OCI-LY3 (cell line): Measurements from ENCODE around the gene NTRK2.

Experiments used
- H2AFZ ChIP-seq: fragments of 200-600, 300-600 bp; shearing (Covaris generic); 2 replicates; pipeline ENCODE4 v1.6.0; 2014; ENCODE audit warnings: antibody characterized with exemption, low read depth, low read length
- H3K27ac ChIP-seq: fragments of 200-600, 300-600 bp; sonication (generic); 2 replicates; pipeline ENCODE4 v1.5.1; 2014; ENCODE audit warnings: mild to moderate bottlenecking, low read length, moderate library complexity, mixed read lengths
- H3K27me3 ChIP-seq: fragments of 200-600, 300-600 bp; sonication (generic); 2 replicates; pipeline ENCODE4 v1.6.1; 2014; ENCODE audit warnings: low read depth, low read length, mixed read lengths
- H3K36me3 ChIP-seq: fragments of 200-600, 300-600 bp; sonication (generic); replicated peaks from 2 replicates; pipeline ENCODE3; 2014; ENCODE audit warnings: low read depth, low read length, mixed read lengths
- H3K4me1 ChIP-seq: fragments of 300-600, 200-600 bp; sonication (generic); 2 replicates; pipeline ENCODE4 v1.6.1; 2014; ENCODE audit warnings: low read length, mixed read lengths
- H3K4me2 ChIP-seq: fragments of 200-600, 300-600 bp; sonication (generic); 2 replicates; pipeline ENCODE4 v1.6.1; 2014; ENCODE audit warnings: low read length, mixed read lengths
- H3K4me3 ChIP-seq: fragments of 300-600, 200-600 bp; sonication (generic); 2 replicates; pipeline ENCODE4 v1.5.1; 2014; ENCODE audit warnings: antibody characterized with exemption, mild to moderate bottlenecking, low read length, moderate library complexity
- H3K79me2 ChIP-seq: fragments of 300-600, 200-600 bp; shearing (Covaris generic); 2 replicates; pipeline ENCODE4 v1.6.1; 2014; ENCODE audit warnings: mild to moderate bottlenecking, low read length, mixed read lengths
- H3K9ac ChIP-seq: fragments of 300-600, 200-600 bp; shearing (Covaris generic); 2 replicates; pipeline ENCODE4 v1.6.0; 2014; ENCODE audit warnings: mild to moderate bottlenecking, low read length, moderate library complexity
- H3K9me3 ChIP-seq: fragments of 200-600, 300-600 bp; shearing (Covaris generic); 2 replicates; pipeline ENCODE4 v1.6.1; 2014; ENCODE audit warnings: low read length, mixed read lengths; ENCODE audit not compliant: insufficient read depth
- H4K20me1 ChIP-seq: fragments of 200-600, 300-600 bp; sonication (generic); 2 replicates; pipeline ENCODE4 v1.6.1; 2016; ENCODE audit warnings: low read length, mixed read lengths; ENCODE audit not compliant: insufficient read depth
- EZH2phosphoT487 ChIP-seq: fragments of 200-600 bp; shearing (Covaris generic); IDR thresholded peaks from 2 replicates; pipeline ENCODE4 v1.6.1; 2018; ENCODE audit warnings: antibody characterized with exemption, mixed run types, low read depth
- TF ChIP-seq, protein P1 (sequence below): fragments of 200-600, 300-600 bp; sonication (generic); IDR thresholded peaks from 2 replicates; pipeline ENCODE4 v1.5.1; 2014; ENCODE audit warnings: antibody characterized with exemption, low read length, low read depth

NTRK2 gene

DNA sequence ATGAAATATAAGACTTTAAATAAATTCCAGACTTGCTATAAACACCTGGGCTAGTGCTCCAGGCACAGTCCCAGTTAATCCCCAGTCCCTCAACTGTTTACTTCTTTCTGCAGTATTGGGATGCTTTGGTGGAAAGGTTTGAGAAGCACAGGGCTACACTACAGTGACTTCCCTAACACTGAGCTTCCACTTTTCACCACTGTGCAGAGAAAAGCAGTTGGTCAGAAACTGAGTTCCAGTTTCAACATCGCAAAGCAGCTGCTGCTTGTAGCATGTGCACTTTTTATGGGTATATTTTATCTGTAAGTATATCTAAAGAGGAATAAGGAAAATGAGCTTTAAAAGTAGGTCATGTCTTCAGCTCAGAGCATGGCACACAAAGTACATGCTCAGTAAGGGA is 339.7 kb downstream of the NTRK2 start:
- Histone ChIP-seq H3K27me3 (no peaks in the 10 kb centered on the region), H3K4me1 (peaks cover 68% of the 10 kb centered on the region), H3K79me2 (no peaks in the 10 kb centered on the region), H3K4me3 (peak overlapping the region; percentile 20; the same call in 1 of the 2 replicates), H2AFZ (peak overlapping the region; percentile 17; the same call in 1 of the 2 replicates), H3K4me2 (peak overlapping the region; percentile 54), H3K27ac (peak overlapping the region; percentile 87), H4K20me1 (no peaks in the 10 kb centered on the region), H3K9ac (peak overlapping the region; percentile 43), H3K36me3 (no peaks in the 10 kb centered on the region), H3K9me3 (no peaks in the 10 kb centered on the region)
- TF ChIP-seq, protein P1, sequence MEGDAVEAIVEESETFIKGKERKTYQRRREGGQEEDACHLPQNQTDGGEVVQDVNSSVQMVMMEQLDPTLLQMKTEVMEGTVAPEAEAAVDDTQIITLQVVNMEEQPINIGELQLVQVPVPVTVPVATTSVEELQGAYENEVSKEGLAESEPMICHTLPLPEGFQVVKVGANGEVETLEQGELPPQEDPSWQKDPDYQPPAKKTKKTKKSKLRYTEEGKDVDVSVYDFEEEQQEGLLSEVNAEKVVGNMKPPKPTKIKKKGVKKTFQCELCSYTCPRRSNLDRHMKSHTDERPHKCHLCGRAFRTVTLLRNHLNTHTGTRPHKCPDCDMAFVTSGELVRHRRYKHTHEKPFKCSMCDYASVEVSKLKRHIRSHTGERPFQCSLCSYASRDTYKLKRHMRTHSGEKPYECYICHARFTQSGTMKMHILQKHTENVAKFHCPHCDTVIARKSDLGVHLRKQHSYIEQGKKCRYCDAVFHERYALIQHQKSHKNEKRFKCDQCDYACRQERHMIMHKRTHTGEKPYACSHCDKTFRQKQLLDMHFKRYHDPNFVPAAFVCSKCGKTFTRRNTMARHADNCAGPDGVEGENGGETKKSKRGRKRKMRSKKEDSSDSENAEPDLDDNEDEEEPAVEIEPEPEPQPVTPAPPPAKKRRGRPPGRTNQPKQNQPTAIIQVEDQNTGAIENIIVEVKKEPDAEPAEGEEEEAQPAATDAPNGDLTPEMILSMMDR, result no peak
- no peak for TF ChIP-seq EZH2phosphoT487

DNA sequence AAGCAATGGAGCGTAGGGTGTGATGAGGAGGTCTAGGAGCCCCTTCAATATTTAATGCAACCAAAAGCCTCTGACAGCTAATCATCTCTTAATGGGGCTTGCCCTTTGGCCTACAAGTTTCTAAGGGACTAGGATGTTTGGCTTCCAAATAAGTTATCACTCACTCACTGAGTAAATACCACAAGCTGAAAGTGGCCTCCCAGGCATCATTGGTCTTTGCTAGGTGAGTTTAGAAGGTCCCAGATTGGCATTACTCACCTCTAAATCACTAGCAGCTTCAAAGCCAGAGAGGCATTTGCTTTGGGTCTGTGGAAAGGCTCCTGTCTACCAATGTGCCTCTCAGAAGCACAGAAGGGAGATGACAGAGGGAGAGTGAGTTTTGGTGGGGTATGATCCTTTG is 344.2 kb downstream of the NTRK2 start:
- no peaks in the 10 kb centered on the region for H3K9me3 ChIP-seq
- TF ChIP-seq, protein P1, result no peak
- no peak for TF ChIP-seq EZH2phosphoT487
- no peak overlapping the region for H2AFZ ChIP-seq
- no peaks in the 10 kb centered on the region for H3K79me2 ChIP-seq
- no peak overlapping the region for H3K9ac ChIP-seq
- no peaks in the 10 kb centered on the region for H4K20me1 ChIP-seq
- no peak overlapping the region for H3K4me3 ChIP-seq
- H3K27me3 ChIP-seq, result no peaks in the 10 kb centered on the region
- no peak overlapping the region for H3K27ac ChIP-seq
- no peaks in the 10 kb centered on the region for H3K36me3 ChIP-seq
- H3K4me1 ChIP-seq, result peaks cover 23% of the 10 kb centered on the region
- H3K4me2 ChIP-seq, result no peak overlapping the region

DNA sequence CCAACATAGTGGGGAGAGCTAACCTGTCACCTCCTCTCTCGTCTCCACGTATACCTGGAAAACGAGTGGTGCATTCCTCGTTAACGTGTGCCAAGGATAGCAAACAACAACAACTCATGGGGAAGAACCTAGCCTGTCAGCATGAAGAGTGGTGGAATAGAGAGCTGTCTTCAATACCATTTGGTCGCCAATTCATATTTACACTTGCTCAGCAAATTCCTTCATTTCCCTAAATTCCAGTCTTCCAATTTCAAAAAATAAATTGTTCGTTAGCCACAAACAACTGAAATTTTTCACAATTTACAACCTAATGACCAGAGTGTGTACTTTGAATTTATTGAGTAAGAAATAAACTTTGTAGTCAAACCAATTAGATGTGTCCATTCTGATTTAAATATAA is 344.8 kb downstream of the NTRK2 start:
- no peaks in the 10 kb centered on the region for H3K9me3 ChIP-seq
- H3K79me2 ChIP-seq, result no peaks in the 10 kb centered on the region
- TF ChIP-seq EZH2phosphoT487, result no peak
- H3K36me3 ChIP-seq, result no peaks in the 10 kb centered on the region
- H3K9ac ChIP-seq, result no peak overlapping the region
- peaks cover 17% of the 10 kb centered on the region for H3K4me1 ChIP-seq
- no peak overlapping the region for H3K4me3 ChIP-seq
- H3K27ac ChIP-seq, result no peak overlapping the region
- H3K4me2 ChIP-seq, result no peak overlapping the region
- H3K27me3 ChIP-seq, result no peaks in the 10 kb centered on the region
- H2AFZ ChIP-seq, result no peak overlapping the region
- no peaks in the 10 kb centered on the region for H4K20me1 ChIP-seq

DNA sequence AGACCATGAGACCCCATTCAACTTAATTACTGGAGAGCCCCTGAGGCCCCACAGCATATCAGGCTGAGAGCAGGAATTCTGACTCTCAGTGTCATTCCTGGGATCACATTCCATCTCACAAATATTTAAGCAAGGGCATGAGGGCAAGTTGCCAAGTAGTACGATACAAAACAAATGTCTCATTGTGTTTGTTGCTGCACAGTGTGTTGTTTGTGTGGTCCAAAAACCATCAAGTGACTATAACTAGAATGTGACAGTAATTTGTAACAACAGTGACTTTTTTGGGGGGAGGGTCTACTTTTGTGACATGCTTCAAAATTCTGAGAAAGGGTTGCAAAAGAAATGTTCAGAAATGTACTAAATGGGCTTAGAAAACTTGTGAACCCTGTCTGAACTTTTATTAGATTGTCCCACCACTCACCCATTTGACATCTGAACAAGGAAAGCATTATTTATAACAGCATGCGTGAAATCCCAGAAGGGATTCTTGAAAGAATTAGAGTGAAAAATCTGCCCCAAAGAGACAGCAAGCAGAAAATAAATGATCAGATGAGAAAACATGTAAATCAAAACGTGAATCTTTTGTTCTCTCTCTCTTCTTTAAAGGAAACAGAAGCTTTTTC is 347.0 kb downstream of the NTRK2 start:
- Histone ChIP-seq H4K20me1 (no peaks in the 10 kb centered on the region), H3K4me2 (no peak overlapping the region), H3K9me3 (no peaks in the 10 kb centered on the region), H3K4me3 (no peak overlapping the region), H3K36me3 (no peaks in the 10 kb centered on the region), H3K4me1 (no peaks in the 10 kb centered on the region), H2AFZ (no peak overlapping the region), H3K27ac (no peak overlapping the region), H3K9ac (no peak overlapping the region), H3K79me2 (no peaks in the 10 kb centered on the region), H3K27me3 (no peaks in the 10 kb centered on the region)
- no peak for TF ChIP-seq EZH2phosphoT487
- TF ChIP-seq, protein P1, result no peak
